ENCODE measurements around the gene RFC5.
"Not testable (repeated sequence)": the region's sequence is repeated elsewhere in the genome, so short reads cannot be mapped to it uniquely, and the experiment has no call there.

DNA sequence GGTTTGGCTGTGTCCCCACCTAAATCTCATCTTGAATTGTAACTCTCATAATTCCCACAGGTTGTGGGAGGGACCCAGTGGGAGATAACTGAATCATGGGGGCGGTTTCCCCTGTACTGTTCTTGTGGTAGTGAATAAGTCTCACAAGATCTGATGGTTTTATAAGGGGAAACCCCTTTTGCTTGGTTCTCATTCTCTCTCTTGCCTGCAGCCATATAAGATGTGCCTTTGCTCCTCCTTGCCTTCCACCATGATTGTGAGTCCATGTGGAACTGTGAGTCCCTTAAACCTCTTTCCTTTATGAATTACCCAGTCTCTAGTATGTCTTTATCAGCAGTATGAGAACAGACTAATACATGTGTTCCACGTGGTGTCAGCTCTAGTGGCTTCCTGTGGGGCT is 16.7 kb upstream of the RFC5 start:
- TF ChIP-seq ELF4 (IDR thresholded peaks at IDR 0.05); FOXA1 (IDR thresholded peaks at IDR 0.05); L3MBTL2 (conservative IDR thresholded peaks at IDR 0.05); NFRKB (IDR thresholded peaks at IDR 0.05); FOXK2 (IDR thresholded peaks at IDR 0.05); FOXM1 (IDR thresholded peaks at IDR 0.05; ENCODE audit: borderline replicate concordance); CTBP1 (IDR thresholded peaks at IDR 0.05; ENCODE audit: borderline replicate concordance); TARDBP (IDR thresholded peaks at IDR 0.05); BHLHE40 (IDR thresholded peaks at IDR 0.05; ENCODE audit: borderline replicate concordance); ARNT (IDR thresholded peaks at IDR 0.05); SP1 (IDR thresholded peaks at IDR 0.05): not testable (repeated sequence)
